ENCODE measurements around the gene ZP1.
"Not testable (repeated sequence)": the region's sequence is repeated elsewhere in the genome, so short reads cannot be mapped to it uniquely, and the experiment has no call there.

Gene ZP1, protein sequence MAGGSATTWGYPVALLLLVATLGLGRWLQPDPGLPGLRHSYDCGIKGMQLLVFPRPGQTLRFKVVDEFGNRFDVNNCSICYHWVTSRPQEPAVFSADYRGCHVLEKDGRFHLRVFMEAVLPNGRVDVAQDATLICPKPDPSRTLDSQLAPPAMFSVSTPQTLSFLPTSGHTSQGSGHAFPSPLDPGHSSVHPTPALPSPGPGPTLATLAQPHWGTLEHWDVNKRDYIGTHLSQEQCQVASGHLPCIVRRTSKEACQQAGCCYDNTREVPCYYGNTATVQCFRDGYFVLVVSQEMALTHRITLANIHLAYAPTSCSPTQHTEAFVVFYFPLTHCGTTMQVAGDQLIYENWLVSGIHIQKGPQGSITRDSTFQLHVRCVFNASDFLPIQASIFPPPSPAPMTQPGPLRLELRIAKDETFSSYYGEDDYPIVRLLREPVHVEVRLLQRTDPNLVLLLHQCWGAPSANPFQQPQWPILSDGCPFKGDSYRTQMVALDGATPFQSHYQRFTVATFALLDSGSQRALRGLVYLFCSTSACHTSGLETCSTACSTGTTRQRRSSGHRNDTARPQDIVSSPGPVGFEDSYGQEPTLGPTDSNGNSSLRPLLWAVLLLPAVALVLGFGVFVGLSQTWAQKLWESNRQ

DNA sequence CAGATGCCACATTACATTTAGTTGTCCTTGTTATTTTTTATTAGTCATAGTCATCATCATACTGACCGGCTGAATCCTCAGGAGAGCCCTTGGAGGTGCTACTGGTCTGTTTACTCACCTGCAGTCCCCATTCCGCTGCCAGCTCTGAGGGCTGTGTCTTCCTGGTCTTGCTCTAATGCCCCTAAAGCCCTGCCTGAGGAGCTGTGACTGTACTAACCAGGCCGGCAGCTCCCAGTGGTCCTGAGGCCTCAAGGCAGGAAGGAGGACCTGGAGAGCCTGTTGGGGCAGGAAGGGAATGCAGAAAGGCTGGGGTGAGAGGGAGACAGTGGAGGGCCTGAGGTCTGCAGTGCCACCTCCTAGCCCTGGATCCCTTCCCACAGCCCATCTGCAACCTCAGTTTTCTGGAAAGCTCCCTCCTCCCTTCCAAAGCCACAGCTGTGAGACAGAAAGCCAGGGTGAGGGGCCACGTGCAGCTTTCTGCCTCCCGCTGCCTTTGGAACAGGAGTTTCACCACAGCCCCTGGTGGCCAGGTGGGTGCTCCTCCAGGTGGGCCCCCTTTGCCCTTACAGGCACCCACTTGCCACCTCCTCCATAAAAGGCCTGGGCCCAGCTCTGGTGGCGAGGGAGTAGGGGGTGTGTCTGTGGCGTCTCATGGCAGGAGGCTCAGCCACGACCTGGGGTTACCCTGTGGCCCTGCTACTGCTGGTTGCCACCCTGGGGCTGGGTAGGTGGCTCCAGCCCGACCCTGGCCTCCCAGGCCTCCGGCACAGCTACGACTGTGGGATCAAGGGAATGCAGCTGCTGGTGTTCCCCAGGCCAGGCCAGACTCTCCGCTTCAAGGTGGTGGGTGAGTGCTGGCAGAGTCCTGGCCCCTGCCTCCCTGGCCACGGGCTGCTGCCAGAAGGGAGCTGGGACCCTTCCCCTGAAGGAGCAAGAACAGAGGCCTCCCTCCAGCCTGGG lies at the start of gene ZP1:
TSS of gene ZP1 (plus strand) at position 632 of the 960 bp plus-strand sequence. CDS start at position 652, 20 bp downstream.
- no peak for DNase-seq (ENCODE audit: low read depth in 2 of 2)

DNA sequence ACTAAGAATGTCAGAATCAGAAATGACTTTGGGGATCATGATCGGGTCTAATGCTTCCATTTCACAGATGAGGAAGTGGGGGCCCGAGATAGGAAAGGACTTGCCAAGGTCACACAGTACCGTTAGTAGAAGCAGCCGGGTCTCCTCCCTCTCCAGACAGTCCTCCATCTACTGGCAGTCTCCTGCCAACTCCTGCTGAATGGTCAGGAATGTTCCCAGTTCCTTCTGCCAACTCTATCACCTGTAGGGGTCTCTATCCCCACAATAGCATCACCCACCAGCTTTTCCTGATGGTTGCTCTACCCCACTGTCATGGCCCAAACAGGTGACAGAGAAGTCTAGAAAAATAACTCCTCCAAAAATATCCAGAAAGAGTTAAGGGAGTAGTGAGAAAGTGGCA lies 49.3 kb upstream of the ZP1 start:
- no peak for DNase-seq (ENCODE audit: low read depth in 2 of 2)

DNA sequence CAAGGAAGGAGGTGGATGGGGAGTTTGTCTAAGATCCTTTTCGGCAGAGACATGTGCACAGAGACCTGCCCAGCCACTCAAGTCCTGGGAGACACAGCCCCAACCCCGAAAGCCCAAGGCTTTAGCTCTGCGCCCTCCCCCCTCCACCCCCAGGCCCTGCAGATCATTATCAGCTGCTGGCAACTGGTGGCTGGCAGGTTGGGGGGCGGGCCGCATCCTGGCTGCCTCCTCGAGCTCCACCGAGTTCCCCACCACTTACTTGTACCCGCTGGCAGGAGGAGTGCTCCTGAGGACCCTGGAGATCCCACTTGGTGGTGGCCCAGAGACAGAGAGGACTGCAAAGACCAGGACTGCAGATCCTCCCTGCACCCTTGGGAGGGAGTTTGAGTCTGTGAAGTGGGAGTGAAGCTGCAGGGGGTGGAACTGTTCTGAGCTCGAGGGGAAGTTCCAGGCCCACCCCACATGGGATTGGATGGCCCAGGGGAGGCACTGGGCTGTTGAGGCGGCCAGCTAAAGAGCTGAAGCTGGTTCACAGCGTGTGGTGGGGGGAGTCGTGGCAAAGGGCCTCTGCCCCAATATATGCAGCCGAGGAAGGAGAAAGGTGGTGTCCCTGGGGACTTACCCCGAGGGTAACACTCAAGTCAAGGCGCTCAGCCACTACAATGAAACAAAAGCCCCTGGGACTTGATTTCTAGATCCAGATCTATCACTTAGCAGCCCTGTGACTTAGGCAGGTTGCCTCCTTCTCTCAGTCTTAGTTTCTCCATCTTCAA lies 45.3 kb upstream of the ZP1 start:
- DNase-seq (ENCODE audit: low read depth in 2 of 2): no peak

DNA sequence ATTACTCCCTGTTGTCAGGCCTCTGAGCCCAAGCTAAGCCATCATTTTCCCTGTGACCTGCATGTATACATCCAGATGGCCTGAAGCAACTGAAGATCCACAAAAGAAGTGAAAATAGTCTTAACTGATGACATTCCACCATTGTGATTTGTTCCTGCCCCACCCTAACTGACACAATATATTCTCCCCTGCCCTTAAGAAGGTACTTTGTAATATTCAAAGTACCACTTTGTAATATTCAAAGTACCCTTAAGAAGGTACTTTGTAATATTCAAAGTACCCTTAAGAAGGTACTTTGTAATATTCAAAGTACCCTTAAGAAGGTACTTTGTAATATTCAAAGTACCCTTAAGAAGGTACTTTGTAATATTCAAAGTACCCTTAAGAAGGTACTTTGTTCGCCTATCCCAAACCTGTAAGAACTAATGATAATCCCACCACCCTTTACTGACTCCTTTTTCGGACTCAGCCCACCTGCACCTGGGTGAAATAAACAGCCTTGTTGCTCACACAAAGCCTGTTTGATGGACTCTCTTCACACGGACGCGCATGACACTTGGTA lies 43.5 kb upstream of the ZP1 start:
- DNase-seq (ENCODE audit: low read depth in 2 of 2): not testable (repeated sequence)

DNA sequence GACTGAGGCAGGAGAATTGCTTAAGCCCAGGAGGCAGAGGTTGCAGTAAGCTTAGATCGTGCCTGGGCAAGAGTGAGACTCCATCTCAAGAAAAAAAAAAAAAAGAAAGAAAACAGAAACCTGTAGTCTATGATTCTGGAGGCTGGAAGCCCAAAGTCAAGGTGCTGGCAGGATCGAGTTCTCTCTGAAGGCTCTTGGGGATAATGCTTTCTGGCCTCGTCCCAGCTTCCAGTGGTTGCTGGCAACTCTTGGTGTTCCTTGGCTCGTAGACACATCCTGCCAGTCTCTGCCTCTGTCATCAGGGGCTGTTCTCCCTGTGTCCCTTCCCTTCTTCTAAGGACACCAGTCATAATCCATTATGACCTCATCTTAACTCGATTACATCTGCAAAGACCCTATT lies 42.2 kb upstream of the ZP1 start:
- no peak for DNase-seq (ENCODE audit: low read depth in 2 of 2)

DNA sequence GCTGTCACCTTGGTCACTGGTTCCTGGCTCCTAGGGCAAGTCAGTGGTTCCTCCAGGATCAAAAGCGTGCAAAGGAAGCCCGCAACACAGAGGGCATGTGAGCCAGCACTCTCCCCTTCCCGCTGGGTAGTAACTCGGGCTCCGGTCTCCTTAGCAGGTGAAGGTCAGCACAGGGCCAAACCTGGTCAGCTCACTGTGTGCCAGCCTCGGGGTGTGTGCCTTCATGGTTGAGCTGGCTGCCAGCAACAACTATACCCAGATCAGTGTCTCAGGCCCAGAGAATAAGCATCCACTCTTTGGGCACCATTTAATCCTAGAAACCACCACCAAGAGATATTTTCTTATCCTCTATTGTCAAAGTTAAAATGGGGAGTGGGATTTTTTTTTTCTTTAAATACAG lies 41.6 kb upstream of the ZP1 start:
- no peak for DNase-seq (ENCODE audit: low read depth in 2 of 2)

DNA sequence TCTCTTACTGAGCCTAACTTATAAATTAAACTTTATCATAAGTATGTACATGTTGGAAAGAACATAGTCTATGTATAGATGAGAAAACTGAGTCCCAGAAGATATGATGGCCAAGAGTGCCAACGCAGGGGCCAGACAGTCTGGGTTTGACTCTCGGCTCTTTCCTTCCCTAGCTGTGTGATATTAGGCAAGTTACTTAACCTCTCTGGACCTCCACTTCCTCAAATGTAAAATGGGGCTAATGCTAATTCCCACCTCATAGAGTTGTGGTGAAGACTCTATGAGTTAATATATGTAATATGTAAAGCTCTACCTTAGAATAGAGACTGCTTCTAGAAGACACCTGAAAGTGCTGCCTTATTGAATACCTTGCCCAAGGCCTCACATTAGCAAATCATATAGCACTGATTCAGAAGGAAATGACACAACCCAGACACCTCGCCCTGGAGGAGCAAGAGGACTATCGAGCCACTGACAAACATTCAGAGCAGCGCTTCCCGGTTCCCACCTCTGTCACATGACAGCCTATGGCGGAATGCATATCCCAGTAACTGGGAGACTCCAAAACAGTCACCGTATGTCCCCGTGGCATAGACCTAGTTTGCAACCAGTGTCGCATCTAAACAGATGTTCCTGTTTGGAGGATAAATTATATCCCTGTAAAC lies 36.7 kb upstream of the ZP1 start:
- no peak for DNase-seq (ENCODE audit: low read depth in 2 of 2)

DNA sequence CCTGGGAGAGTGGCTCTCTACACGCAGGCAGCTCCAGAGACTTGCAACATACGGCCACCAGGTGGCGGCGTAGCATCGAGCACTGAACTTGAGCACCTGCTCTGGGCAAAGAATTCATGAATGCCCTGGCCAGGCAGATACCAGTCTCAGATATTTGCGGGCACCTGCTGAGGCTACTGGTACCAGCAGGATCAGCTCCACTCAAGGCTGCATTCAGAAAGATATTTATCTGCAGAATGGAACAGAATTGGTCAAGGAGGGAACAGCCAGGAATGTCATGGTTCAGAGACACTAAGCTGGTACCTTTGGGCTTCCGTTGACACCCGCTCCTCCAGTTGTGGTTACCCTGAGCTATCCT lies 36.2 kb upstream of the ZP1 start:
- peak; percentile 54 to 70 for DNase-seq (ENCODE audit: low read depth in 2 of 2)

DNA sequence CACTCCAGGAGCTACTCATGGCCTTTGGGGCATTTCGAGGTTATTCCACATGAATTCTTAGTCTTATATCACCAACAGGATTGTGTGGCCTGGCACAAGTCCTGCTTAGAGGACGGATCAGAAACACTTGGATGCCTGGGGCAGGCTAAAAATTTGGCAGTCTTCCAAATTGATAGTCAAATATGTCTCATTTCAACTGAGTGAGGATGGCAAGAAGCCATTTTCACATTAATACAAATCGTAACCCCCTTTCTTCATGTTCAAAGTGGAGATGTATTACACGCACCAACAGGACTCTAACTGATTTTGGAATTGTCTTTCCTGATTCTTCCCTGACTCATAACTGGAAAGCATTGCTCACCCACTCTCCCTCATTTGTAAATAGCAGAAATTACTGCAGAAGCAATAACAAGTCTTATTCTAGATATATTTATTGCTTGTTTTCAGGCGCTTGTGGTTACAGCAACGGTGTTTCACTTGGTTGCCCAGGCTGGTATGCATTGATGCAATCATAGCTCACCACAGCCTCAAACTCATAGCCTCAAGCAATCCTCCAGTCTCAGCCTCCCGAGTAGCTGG lies 35.8 kb upstream of the ZP1 start:
- DNase-seq (ENCODE audit: low read depth in 2 of 2): no peak

DNA sequence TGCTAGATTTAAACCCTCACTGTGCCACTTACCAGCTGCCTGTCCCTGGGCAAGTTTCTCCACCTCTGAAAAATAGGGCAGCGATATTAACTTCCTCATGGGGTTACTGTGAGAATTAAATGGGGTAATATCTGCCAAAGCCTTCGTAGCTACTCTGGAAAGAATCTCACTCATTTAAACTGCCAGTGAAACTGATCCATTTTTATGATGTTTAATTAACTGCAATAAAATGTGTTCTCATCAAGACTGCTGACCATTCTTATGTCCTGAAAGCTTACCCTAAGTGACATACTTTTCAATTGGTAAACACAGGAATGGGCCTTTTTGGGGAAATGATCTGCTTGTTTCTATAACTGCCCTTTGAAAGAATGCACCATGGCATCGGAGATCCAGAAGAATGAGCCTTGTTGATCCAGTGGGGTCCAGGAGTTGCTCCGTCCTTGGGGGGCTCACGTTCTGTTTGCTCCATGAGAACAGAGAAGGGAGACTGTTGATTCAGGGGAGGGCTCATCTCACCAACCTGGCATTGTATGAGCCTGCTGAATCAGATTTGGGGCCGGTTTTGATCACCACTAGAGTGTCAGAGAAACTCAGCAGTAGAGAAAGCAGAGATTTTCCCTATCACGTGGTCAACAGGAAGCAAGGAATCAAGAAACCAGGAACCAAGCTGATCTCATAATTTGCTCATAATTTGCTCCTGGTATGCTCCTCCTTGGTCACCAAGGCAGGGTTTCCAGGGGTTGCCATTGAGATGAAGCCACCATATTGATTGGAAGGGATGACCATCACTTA lies 32.4 kb upstream of the ZP1 start:
- DNase-seq (ENCODE audit: low read depth in 2 of 2): no peak

DNA sequence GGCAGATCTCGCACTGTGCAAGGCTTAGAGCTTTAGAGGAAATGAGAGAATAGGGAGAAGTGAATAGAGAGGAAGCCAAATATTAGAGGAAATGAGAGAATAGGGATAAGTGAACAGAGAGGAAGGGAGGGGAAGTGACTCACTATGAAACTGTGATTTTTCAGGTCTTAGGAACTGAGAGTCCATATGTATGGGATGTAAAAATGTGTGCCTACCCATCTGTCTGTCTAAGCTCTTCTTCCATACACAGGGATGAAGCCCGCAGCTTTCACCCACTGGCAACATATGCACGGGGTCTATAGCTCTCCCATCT lies 31.9 kb upstream of the ZP1 start:
- no peak for DNase-seq (ENCODE audit: low read depth in 2 of 2)

DNA sequence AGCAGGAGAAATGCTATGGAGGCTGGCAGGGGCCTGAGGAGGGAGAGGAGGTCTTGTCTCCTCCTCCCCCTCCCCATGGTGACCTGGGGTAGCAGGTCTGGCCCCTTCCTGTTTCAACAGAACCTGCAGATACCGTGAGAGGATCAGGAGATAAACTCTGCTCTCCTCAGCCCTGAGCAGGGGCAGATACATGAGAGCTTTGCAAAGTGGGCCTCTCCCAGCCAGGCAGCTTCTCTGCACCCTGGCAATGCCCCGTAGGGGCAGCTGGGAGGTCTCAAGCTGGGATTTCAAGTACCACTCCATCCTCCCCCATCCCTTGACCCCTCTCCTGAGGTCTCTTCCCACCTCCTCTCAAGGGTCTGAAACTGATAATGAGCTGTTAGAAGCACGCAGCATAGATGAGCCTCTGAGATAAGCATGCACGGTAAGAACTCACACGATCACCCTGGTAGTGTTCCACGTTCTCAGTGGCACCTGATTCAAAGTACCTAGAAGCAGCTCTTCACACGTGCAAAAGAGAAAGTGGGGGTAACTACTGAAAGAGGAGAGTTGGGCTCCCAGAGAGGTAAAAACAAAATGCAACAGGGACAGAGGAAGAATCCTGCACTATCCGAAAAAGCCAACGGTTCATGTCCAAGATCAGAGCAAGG lies 30.4 kb upstream of the ZP1 start:
- DNase-seq (ENCODE audit: low read depth in 2 of 2): no peak

DNA sequence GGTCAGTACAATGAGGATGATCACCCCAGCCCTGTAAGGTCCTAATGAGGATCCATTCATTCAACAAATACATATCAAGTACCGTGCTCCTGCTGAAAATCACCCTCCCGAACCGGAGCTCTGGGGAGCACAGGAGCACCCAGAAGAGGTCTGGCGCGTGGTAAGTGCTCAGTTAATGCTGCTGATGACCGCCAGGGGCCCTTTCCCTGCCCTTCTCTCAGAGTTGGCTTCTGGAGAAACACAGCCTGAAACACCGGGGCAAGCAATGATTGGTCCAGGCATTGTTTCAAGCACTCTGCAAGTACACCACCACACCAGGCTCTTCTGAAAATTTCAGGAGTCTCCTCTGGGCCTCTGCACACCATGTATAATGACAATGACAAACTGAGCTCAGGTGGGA lies 29.2 kb upstream of the ZP1 start:
- no peak for DNase-seq (ENCODE audit: low read depth in 2 of 2)

DNA sequence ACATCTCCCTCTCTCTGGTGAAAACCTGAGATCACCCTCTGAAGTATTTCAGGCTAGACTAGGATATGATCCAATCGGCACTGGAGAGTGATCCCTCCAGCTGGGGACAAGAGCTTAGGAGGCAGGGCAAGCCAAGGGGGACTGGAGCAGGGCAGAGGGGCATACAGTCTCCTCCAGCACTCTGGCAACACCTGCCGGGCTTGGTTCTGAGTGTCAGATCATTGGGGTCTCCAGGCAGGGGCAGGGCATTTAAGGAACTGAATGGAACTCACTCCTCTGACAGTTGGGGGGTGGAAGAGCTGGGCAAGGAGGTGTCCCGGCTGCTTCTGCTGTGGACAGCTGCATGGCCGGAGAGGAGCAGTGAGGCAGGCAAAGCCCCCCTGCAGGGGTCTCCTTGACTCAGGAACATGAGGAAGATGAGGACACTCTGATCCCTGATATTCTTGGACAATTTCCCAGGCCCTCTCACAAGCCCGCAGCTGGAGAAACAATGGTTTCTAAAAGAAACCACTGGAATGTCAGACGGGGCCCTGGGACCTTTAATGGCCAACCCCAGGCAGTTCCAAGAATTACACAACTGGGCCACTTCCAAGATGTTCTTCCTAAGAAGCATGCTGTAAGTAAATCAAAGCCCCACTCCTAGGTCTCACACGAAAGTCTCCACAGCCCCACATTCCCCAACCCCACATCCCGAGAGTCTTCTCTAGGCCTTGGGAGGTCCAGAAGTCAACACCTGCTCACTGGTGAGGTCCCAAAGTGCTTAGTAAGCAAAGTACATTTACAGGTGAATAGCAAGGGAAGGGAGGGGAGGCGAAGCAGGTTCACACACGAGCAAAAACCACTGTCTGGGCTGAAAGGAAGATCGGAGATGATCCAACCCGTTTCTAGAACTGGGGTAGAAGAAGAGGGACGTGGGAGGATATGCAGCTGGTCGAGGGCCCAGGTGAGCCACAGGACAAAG lies 26.6 kb upstream of the ZP1 start:
- no peak for DNase-seq (ENCODE audit: low read depth in 2 of 2)

DNA sequence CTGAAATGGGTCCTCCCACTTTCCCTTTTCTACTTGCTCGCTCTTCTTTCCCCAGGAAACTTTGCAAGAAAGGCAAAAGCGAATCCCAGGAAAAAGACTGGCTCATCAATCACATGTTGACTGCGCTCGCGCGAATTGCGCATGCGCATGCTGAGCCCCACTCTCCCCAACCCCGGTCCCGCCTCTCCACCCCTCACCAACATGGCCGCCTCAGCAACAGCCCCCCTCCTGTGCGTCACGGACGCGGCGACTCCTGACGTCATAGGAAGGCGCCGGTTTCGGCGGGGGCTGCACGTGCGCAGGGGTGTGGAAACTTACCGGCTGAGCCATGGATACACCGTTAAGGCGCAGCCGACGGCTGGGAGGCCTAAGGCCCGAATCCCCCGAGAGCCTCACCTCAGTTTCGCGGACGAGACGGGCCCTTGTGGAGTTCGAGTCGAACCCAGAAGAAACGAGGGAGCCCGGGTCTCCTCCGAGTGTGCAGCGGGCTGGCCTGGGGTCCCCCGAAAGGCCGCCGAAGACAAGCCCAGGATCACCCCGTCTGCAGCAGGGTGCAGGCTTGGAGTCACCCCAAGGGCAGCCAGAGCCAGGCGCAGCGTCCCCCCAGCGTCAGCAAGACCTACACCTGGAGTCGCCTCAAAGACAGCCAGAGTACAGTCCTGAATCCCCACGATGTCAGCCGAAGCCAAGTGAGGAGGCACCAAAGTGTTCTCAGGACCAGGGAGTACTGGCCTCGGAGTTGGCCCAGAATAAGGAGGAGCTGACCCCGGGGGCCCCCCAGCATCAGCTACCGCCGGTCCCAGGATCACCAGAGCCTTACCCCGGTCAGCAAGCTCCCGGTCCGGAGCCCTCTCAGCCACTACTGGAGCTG lies 25.3 kb upstream of the ZP1 start, which contains the start of gene CCDC86:
TSS of gene CCDC86 (plus strand) at position 317 of the 871 bp plus-strand sequence. CDS start at position 329, 12 bp downstream.
- peak; percentile 96 to 97 for DNase-seq (ENCODE audit: low read depth in 2 of 2)

DNA sequence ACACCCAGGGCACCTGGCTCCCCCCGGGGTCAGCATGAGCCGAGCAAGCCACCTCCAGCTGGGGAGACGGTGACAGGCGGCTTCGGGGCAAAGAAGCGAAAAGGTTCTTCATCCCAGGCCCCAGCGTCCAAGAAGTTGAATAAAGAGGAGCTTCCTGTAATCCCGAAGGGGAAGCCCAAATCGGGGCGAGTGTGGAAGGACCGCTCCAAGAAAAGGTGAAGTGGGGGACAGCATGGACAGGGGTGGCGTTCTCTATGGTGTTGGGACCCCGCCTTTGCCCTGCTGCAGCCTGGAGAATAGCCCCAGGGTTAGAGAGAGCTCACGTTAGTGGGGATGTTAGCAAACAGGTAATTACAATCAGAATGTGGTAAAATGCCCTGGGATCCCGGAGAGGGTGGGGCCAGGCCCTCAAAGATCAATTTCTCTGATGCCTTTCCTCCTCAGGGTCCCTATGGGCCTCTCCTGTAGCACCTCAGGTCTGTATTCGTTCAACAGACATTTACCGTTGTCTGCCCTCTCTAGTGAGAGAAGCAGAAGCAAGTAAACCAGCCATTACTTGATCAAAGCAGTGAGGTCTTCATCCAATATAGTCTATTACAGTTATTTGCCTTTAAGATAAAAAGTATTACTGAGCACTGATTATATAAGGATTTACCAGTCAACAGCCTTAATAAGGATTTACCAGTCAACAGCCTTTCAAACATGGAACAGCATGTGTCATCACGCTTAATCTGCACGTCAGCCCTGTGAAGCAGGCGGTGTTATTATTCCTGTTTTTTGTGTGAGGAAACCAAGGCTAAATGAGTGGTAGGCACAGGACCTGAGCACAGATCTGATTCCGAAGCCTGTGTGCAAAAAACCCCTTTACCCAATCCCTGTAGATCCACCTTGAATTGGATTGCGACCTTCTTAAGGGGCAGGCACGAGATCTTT lies 24.4 kb upstream of the ZP1 start:
- DNase-seq (ENCODE audit: low read depth in 2 of 2): no peak
